Suprapubic skin (tissue), 4 donors: ENCODE measurements around the gene IQUB.

Experiments
- POLR2A ChIP-seq, 2 donors: fragments of 450-650 bp; IDR thresholded peaks; one replicate each; pipeline ENCODE4 v1.6.1; 2017; ENCODE audit warnings: antibody characterized with exemption in 2 of 2, mild to moderate bottlenecking in 2 of 2, moderate library complexity in 2 of 2
- POLR2AphosphoS5 ChIP-seq, 3 donors: sonication (generic); formaldehyde crosslinking; IDR thresholded peaks; one replicate each; pipeline ENCODE4 v1.6.1; 2017; ENCODE audit warnings: antibody characterized with exemption in 3 of 3
- TF ChIP-seq, protein P1 (sequence below), 2 donors: fragments of 200-600 bp in 1 of 2; fragments of 450-650 bp in 1 of 2; sonication (generic) in 1 of 2; IDR thresholded peaks; one replicate each; pipeline ENCODE4 v1.5.1; 2016 to 2019; ENCODE audit warnings: antibody characterized with exemption in 2 of 2, mild to moderate bottlenecking in 1 of 2, moderate library complexity in 1 of 2

DNA sequence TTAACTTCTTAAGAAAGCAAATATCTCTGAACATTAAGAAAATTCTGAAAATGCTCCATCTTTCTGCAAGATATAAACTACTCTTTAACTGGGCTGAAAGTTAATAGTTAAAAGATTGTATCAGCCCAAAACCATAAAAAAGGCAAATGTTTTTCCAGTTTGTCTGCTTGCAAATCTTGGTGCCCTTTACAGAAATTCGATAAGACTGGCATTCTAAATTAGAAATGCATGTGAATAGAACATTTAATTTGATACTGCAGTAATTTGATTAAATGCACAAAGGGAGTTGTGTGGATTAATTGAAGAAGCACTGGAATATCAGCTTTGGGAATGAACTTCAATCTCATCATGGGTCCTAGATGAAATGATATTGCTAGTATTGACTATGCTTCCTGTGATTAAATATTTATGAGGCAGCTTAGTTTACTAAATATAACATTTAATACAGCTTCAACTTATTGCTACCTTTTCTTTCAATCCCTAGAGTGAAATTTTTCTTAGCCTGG is 78.4 kb downstream of the IQUB start:
- TF ChIP-seq, protein P1, sequence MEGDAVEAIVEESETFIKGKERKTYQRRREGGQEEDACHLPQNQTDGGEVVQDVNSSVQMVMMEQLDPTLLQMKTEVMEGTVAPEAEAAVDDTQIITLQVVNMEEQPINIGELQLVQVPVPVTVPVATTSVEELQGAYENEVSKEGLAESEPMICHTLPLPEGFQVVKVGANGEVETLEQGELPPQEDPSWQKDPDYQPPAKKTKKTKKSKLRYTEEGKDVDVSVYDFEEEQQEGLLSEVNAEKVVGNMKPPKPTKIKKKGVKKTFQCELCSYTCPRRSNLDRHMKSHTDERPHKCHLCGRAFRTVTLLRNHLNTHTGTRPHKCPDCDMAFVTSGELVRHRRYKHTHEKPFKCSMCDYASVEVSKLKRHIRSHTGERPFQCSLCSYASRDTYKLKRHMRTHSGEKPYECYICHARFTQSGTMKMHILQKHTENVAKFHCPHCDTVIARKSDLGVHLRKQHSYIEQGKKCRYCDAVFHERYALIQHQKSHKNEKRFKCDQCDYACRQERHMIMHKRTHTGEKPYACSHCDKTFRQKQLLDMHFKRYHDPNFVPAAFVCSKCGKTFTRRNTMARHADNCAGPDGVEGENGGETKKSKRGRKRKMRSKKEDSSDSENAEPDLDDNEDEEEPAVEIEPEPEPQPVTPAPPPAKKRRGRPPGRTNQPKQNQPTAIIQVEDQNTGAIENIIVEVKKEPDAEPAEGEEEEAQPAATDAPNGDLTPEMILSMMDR (IDR thresholded peaks at IDR 0.05) = no peak
- TF ChIP-seq POLR2A (IDR thresholded peaks at IDR 0.05) (no peak), POLR2AphosphoS5 (IDR thresholded peaks at IDR 0.05) (no peak)
